T-helper 1 cell treated with Interleukin-12 subunit alpha and Interleukin-12 subunit beta and Interleukin-4 antibody, amounts not matched to agents 30 μg/mL and 1 μg/mL, for 36 hours (primary cell): ENCODE data around the gene RNF148.
"Not testable (repeated sequence)": the region's sequence is repeated elsewhere in the genome, so short reads cannot be mapped to it uniquely, and the experiment has no call there.

Experiments used
- H3K27ac Mint-ChIP-seq: one replicate; pipeline ENCODE4 v1.8.0; 2021; ENCODE audit warnings: mild to moderate bottlenecking, mixed read lengths
- H3K27me3 Mint-ChIP-seq: one replicate; pipeline ENCODE4 v1.8.0; 2021; ENCODE audit warnings: low read depth, mixed read lengths
- H3K36me3 Mint-ChIP-seq: one replicate; pipeline ENCODE4 v1.8.0; 2021; ENCODE audit warnings: low read depth, mixed read lengths
- H3K4me1 Mint-ChIP-seq: one replicate; pipeline ENCODE4 v1.8.0; 2021; ENCODE audit warnings: low read depth, mixed read lengths
- H3K4me3 Mint-ChIP-seq: one replicate; pipeline ENCODE4 v1.8.0; 2021; ENCODE audit warnings: mild to moderate bottlenecking, moderate library complexity, mixed read lengths
- H3K9me3 Mint-ChIP-seq: one replicate; pipeline ENCODE4 v1.8.0; 2021; ENCODE audit warnings: mixed read lengths

Gene RNF148

DNA sequence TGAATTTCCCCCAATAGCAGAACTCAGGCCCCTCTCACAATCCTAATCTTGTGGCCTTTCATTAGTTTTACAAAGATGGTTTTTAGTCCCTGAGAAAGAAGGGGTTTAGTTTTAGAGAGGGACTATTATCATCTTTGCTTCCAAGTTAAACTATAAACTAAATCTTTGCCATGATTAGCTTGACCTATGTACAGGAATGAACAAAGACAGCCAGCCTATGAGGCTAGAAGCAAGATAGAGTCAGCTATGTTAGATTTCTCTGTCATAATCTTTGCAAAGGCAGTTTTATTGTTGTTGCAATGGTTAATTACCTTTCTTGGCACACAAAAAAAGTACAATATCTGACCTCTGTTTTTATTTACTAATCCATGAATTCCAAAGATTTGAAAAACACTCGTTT is 22.9 kb downstream of the RNF148 start:
- no peaks in the 10 kb centered on the region for H3K4me1 Mint-ChIP-seq

DNA sequence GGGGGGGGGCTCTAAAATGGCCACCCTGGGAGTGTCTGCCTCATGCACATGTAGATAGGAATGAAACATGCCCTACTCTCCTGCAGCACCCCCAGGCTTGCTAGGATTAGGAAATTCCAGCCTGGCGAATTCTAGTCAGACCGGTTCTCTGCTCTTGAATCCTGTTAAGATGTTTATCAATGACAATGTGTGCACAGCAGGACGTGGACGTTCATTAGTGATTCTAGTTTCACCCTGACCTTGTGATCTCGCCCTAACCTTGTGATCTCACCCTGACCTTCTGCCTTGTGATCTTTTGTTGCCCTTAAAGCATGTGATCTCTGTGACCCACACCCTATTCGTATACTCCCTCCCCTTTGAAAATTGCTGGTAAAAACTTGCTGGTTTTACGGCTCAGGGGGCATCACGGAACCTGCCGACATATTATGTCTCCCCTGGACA is 23.4 kb downstream of the RNF148 start:
- H3K4me3 Mint-ChIP-seq, H3K27ac Mint-ChIP-seq, H3K27me3 Mint-ChIP-seq, H3K4me1 Mint-ChIP-seq, H3K9me3 Mint-ChIP-seq, H3K36me3 Mint-ChIP-seq: not testable (repeated sequence)

More for the DNA sequence above, 22.9 kb downstream of the RNF148 start:
- no peak overlapping the region for H3K27ac Mint-ChIP-seq
- H3K4me3 Mint-ChIP-seq: no peak overlapping the region
- no peaks in the 10 kb centered on the region for H3K27me3 Mint-ChIP-seq
- no peaks in the 10 kb centered on the region for H3K9me3 Mint-ChIP-seq
- no peaks in the 10 kb centered on the region for H3K36me3 Mint-ChIP-seq

- H3K4me1 Mint-ChIP-seq: no peaks in the 10 kb centered on the region
- no peaks in the 10 kb centered on the region for H3K27me3 Mint-ChIP-seq
- H3K36me3 Mint-ChIP-seq: no peaks in the 10 kb centered on the region
- H3K9me3 Mint-ChIP-seq: no peaks in the 10 kb centered on the region
- no peak overlapping the region for H3K4me3 Mint-ChIP-seq
- H3K27ac Mint-ChIP-seq: no peak overlapping the region
Observed at GRCh38 chr7:122677149-122677548, 25.6 kb downstream of the RNF148 start.

GRCh38 chr7:122676466-122676865 is 26.3 kb downstream of the RNF148 start:
- no peaks in the 10 kb centered on the region for H3K9me3 Mint-ChIP-seq
- no peaks in the 10 kb centered on the region for H3K4me1 Mint-ChIP-seq
- no peak overlapping the region for H3K27ac Mint-ChIP-seq
- H3K36me3 Mint-ChIP-seq: no peaks in the 10 kb centered on the region
- no peak overlapping the region for H3K4me3 Mint-ChIP-seq
- no peaks in the 10 kb centered on the region for H3K27me3 Mint-ChIP-seq

DNA sequence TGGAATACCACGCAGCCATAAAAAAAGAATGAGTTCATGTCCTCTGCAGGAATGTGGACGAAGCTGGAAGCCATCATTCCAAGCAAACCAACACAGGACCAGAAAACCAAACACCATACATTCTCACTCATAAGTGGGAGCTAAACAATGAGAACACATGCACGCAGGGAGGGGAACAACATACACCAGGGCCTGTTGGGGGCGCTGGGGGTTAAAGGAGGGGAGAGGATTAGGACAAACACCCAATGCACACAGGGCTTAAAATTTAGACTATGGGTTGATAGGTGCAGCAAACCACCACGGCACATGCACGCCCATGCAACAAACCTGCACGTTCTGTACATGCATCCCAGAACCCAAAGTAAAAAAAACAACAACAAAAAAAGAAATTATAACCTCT is 27.1 kb downstream of the RNF148 start:
- H3K27ac Mint-ChIP-seq: no peak overlapping the region
- no peaks in the 10 kb centered on the region for H3K4me1 Mint-ChIP-seq
- H3K9me3 Mint-ChIP-seq: no peaks in the 10 kb centered on the region
- no peaks in the 10 kb centered on the region for H3K36me3 Mint-ChIP-seq
- no peaks in the 10 kb centered on the region for H3K27me3 Mint-ChIP-seq
- H3K4me3 Mint-ChIP-seq: no peak overlapping the region

GRCh38 chr7:122675011-122675410 is 27.7 kb downstream of the RNF148 start:
- Mint-ChIP-seq H3K27me3 (no peaks in the 10 kb centered on the region), H3K9me3 (no peaks in the 10 kb centered on the region), H3K4me3 (no peak overlapping the region), H3K36me3 (no peaks in the 10 kb centered on the region), H3K4me1 (no peaks in the 10 kb centered on the region), H3K27ac (no peak overlapping the region)

GRCh38 chr7:122674502-122674901 is 28.2 kb downstream of the RNF148 start:
- Mint-ChIP-seq H3K27ac (no peak overlapping the region), H3K36me3 (no peaks in the 10 kb centered on the region), H3K27me3 (no peaks in the 10 kb centered on the region), H3K9me3 (no peaks in the 10 kb centered on the region), H3K4me3 (no peak overlapping the region), H3K4me1 (no peaks in the 10 kb centered on the region)

DNA sequence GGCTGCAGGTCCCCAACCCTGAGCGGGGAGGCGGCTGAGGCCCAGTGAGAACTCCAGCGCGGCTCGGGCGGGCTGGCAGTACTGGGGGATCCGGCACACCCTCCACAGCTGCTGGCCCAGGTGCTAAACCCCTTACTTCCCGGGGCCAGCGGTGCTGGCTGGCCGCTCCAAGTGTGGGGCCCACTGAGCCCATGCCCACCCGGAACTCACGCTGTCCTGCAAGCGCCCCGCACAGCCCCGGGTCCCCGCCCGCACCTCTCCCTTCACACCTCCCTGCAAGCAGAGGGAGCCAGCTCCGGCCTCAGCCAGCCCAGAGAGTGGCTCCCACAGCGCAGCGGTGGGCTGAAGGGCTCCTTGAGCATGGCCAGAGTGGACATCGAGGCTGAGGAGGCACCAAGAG is 28.8 kb downstream of the RNF148 start:
- no peaks in the 10 kb centered on the region for H3K9me3 Mint-ChIP-seq

DNA sequence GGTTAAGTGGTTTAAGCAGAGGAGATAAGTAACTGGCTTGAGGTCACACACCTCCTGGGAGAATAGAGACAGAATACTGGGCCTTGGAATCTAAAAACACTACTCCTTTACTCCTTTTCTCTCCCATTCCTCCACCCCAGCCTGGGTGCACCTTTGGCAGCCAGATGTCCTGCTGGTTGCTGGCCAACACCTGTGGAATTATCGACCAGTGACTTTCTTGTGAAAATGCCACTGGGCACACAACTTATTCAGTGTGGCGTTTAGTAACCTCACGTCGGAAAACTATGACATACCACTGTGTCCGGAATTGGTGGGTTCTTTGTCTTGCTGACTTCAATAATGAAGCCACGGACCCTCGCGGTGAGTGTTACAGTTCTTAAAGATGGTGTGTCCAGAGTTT is 30.2 kb downstream of the RNF148 start:
- no peaks in the 10 kb centered on the region for H3K36me3 Mint-ChIP-seq
- H3K4me1 Mint-ChIP-seq: no peaks in the 10 kb centered on the region
- no peak overlapping the region for H3K27ac Mint-ChIP-seq
- H3K9me3 Mint-ChIP-seq: no peaks in the 10 kb centered on the region
- H3K27me3 Mint-ChIP-seq: no peaks in the 10 kb centered on the region
- H3K4me3 Mint-ChIP-seq: no peak overlapping the region

More for the DNA sequence above, 28.8 kb downstream of the RNF148 start:
- Mint-ChIP-seq H3K27me3 (no peaks in the 10 kb centered on the region), H3K4me1 (no peaks in the 10 kb centered on the region), H3K36me3 (no peaks in the 10 kb centered on the region), H3K4me3 (no peak overlapping the region), H3K27ac (no peak overlapping the region)

- Mint-ChIP-seq H3K4me3 (no peak overlapping the region), H3K36me3 (no peaks in the 10 kb centered on the region), H3K27me3 (no peaks in the 10 kb centered on the region), H3K27ac (no peak overlapping the region), H3K4me1 (no peaks in the 10 kb centered on the region), H3K9me3 (no peaks in the 10 kb centered on the region)
Observed at GRCh38 chr7:122663733-122664132, 39.0 kb downstream of the RNF148 start.

DNA sequence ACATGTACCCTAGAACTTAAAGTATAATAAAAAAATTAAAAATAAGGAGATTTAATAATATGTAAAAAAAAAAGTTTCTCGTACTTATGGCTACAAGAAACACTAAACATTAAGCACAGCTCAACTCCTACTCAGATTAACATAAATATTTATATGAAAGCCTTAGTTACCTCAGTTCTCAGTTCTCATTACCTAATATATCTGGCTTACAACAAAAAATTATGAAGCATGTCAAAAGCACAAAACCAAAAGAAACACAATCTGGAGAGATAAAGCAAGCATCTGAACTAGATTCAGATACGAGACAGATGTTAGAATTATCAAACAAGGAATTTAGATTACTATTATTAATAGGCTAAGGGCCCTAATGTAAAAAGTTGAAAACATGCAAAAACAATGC is 43.9 kb downstream of the RNF148 start:
- Mint-ChIP-seq H3K4me1 (no peaks in the 10 kb centered on the region), H3K27me3 (no peaks in the 10 kb centered on the region), H3K27ac (no peak overlapping the region), H3K36me3 (no peaks in the 10 kb centered on the region), H3K4me3 (no peak overlapping the region), H3K9me3 (no peaks in the 10 kb centered on the region)

GRCh38 chr7:122653685-122654084 is 49.0 kb downstream of the RNF148 start:
- no peak overlapping the region for H3K27ac Mint-ChIP-seq
- H3K4me1 Mint-ChIP-seq: no peaks in the 10 kb centered on the region
- no peak overlapping the region for H3K4me3 Mint-ChIP-seq
- H3K27me3 Mint-ChIP-seq: no peaks in the 10 kb centered on the region
- H3K9me3 Mint-ChIP-seq: no peaks in the 10 kb centered on the region
- no peaks in the 10 kb centered on the region for H3K36me3 Mint-ChIP-seq

GRCh38 chr7:122652876-122653275 is 49.8 kb downstream of the RNF148 start:
- Mint-ChIP-seq H3K27me3 (no peaks in the 10 kb centered on the region), H3K4me3 (no peak overlapping the region), H3K27ac (no peak overlapping the region), H3K36me3 (no peaks in the 10 kb centered on the region), H3K9me3 (no peaks in the 10 kb centered on the region), H3K4me1 (no peaks in the 10 kb centered on the region)
